GM21737 (cell line): ENCODE measurements around the gene LRRIQ4.
A peak's percentile ranks its signal among the peaks of the same experiment; 100 is the strongest.

Experiments
- ATAC-seq: cut with Tn5 transposase; IDR thresholded peaks from one replicate; pipeline ENCODE4 v1.9.1; 2021; ENCODE audit warnings: mild to moderate bottlenecking, moderate library complexity; ENCODE audit not compliant: unreplicated experiment

LRRIQ4 gene

GRCh38 chr3:169850618-169851017 is 37.9 kb downstream of the LRRIQ4 start:
- ATAC-seq: no peak

- no peak for ATAC-seq
These were observed 42.8 kb downstream of the LRRIQ4 start for GRCh38 chr3:169855514-169855913.

GRCh38 chr3:169857811-169858210 is 45.1 kb downstream of the LRRIQ4 start:
- no peak for ATAC-seq

- ATAC-seq: no peak
These were observed 49.2 kb downstream of the LRRIQ4 start for GRCh38 chr3:169861871-169862270.

GRCh38 chr3:169863458-169863899 is 50.8 kb downstream of the LRRIQ4 start:
- no peak for ATAC-seq

- no peak for ATAC-seq
These were observed 51.6 kb downstream of the LRRIQ4 start for GRCh38 chr3:169864270-169864669.

GRCh38 chr3:169865176-169865767 is 52.6 kb downstream of the LRRIQ4 start:
- ATAC-seq: peak; percentile 51

- ATAC-seq: no peak
These were observed 55.0 kb downstream of the LRRIQ4 start for GRCh38 chr3:169867584-169868210.

- no peak for ATAC-seq
These were observed 55.7 kb downstream of the LRRIQ4 start for GRCh38 chr3:169868369-169868768.

GRCh38 chr3:169869484-169870220 is 57.0 kb downstream of the LRRIQ4 start, which contains the start of gene LRRC31:
TSS of gene LRRC31 (minus strand) at chr3:169869935. CDS start at chr3:169869807, 128 bp downstream.
- ATAC-seq: no peak

- peak; percentile 45 for ATAC-seq
These were observed 58.6 kb downstream of the LRRIQ4 start for GRCh38 chr3:169871129-169871886.

GRCh38 chr3:169879013-169879557 is 66.4 kb downstream of the LRRIQ4 start:
- ATAC-seq: no peak

- no peak for ATAC-seq
These were observed 67.3 kb downstream of the LRRIQ4 start for GRCh38 chr3:169879845-169880575.

- ATAC-seq: no peak
These were observed 68.0 kb downstream of the LRRIQ4 start for GRCh38 chr3:169880576-169881250.

- ATAC-seq: no peak
These were observed 74.0 kb downstream of the LRRIQ4 start for GRCh38 chr3:169886671-169887070.
